CD14-positive monocyte (primary cell): ENCODE results near the gene HSBP1L1. TPM values are rescaled to one million over a fixed set of nuclear protein-coding genes. Genes with fewer than 3 reads are reported as not detected.

Source experiments
- DNase-seq, 3 donors: peaks; one replicate each; pipeline ENCODE4 v3.0.0-alpha.2; 2011 to 2022
- H2AFZ ChIP-seq: 2 replicates; pipeline ENCODE4 v1.6.0; 2012; ENCODE audit warnings: mild to moderate bottlenecking, low read depth, low read length, inconsistent platforms; ENCODE audit not compliant: insufficient read depth, poor library complexity, severe bottlenecking
- H3K27ac ChIP-seq, 2 donors: 1 replicate in 1 of 2; 2 replicates in 1 of 2; pipeline ENCODE4 v1.5.1; 2012 to 2013; ENCODE audit warnings: low read length in 2 of 2, control low read depth in 1 of 2, inconsistent platforms in 1 of 2, low read depth in 1 of 2, mild to moderate bottlenecking in 1 of 2
- H3K27me3 ChIP-seq, 2 donors: one replicate each; pipeline versions ENCODE4 v1.6.0 to v1.6.1; 2011 to 2013; ENCODE audit warnings: low read length in 2 of 2; ENCODE audit not compliant: control insufficient read depth in 2 of 2, insufficient read depth in 2 of 2
- H3K36me3 ChIP-seq, 2 donors: replicated peaks in 1 of 2; 1 replicate in 1 of 2; 2 replicates in 1 of 2; pipeline versions ENCODE4 v1.5.1 to v1.6.1; 2012 to 2013; ENCODE audit warnings: low read length in 2 of 2, control low read depth in 1 of 2, inconsistent platforms in 1 of 2, mild to moderate bottlenecking in 1 of 2; ENCODE audit not compliant: insufficient read depth in 2 of 2, control insufficient read depth in 1 of 2
- H3K4me1 ChIP-seq, 2 donors: 1 replicate in 1 of 2; 2 replicates in 1 of 2; pipeline versions ENCODE4 v1.5.1 to v1.6.1; 2012 to 2013; ENCODE audit warnings: low read length in 2 of 2, control low read depth in 1 of 2, inconsistent platforms in 1 of 2, mild to moderate bottlenecking in 1 of 2, moderate library complexity in 1 of 2; ENCODE audit not compliant: insufficient read depth in 2 of 2, control insufficient read depth in 1 of 2
- H3K4me2 ChIP-seq: replicated peaks from 2 replicates; pipeline ENCODE3; 2012; ENCODE audit warnings: low read length, moderate library complexity, mild to moderate bottlenecking; ENCODE audit not compliant: poor library complexity, severe bottlenecking; ENCODE audit errors: extremely low read depth
- H3K4me3 ChIP-seq, 3 experiments: fragments of 200-600 bp in 1 of 3; sonication (generic) in 1 of 3; replicated peaks in 1 of 3; 1 replicate in 2 of 3; 2 replicates in 1 of 3; pipeline ENCODE4 v1.5.1; 2011 to 2013; ENCODE audit warnings: low read length in 3 of 3, mild to moderate bottlenecking in 3 of 3, control low read depth in 2 of 3, low read depth in 2 of 3, inconsistent platforms in 1 of 3, moderate library complexity in 1 of 3
- H3K79me2 ChIP-seq: 2 replicates; pipeline ENCODE4 v1.6.0; 2012; ENCODE audit warnings: mild to moderate bottlenecking, control low read depth, inconsistent platforms, low read length, moderate library complexity; ENCODE audit not compliant: insufficient read depth
- H3K9ac ChIP-seq: 2 replicates; pipeline ENCODE4 v1.6.0; 2017; ENCODE audit warnings: low read length, mild to moderate bottlenecking; ENCODE audit not compliant: insufficient read depth, poor library complexity, severe bottlenecking
- H3K9me3 ChIP-seq, 2 donors: replicated peaks in 1 of 2; 1 replicate in 1 of 2; 2 replicates in 1 of 2; pipeline versions ENCODE4 v1.5.1 to v1.6.1; 2012 to 2013; ENCODE audit warnings: low read length in 2 of 2, control low read depth in 1 of 2; ENCODE audit not compliant: control insufficient read depth in 1 of 2, insufficient read depth in 1 of 2
- H4K20me1 ChIP-seq: 2 replicates; pipeline ENCODE4 v1.6.0; 2012; ENCODE audit warnings: mild to moderate bottlenecking, low read length, control low read depth, moderate library complexity; ENCODE audit not compliant: insufficient read depth
- H3K27ac Mint-ChIP-seq, 7 donors: one replicate each; pipeline ENCODE4 v1.8.0; 2020; ENCODE audit warnings: mild to moderate bottlenecking in 7 of 7, mixed read lengths in 7 of 7, moderate library complexity in 6 of 7, inconsistent platforms in 2 of 7
- H3K27me3 Mint-ChIP-seq, 3 donors: one replicate each; pipeline ENCODE4 v1.8.0; 2021 to 2022; ENCODE audit warnings: low read depth in 3 of 3, mild to moderate bottlenecking in 3 of 3, mixed read lengths in 3 of 3, moderate library complexity in 3 of 3, inconsistent platforms in 1 of 3
- H3K36me3 Mint-ChIP-seq, 2 donors: one replicate each; pipeline ENCODE4 v1.8.0; 2020; ENCODE audit warnings: mixed read lengths in 2 of 2, inconsistent platforms in 1 of 2, mild to moderate bottlenecking in 1 of 2
- H3K4me1 Mint-ChIP-seq: one replicate; pipeline ENCODE4 v1.8.0; 2020; ENCODE audit warnings: mild to moderate bottlenecking, mixed read lengths
- H3K4me3 Mint-ChIP-seq, 2 donors: one replicate each; pipeline ENCODE4 v1.8.0; 2020; ENCODE audit warnings: mild to moderate bottlenecking in 2 of 2, mixed read lengths in 2 of 2, moderate library complexity in 1 of 2
- H3K9me3 Mint-ChIP-seq, 7 donors: one replicate each; pipeline ENCODE4 v1.8.0; 2020 to 2022; ENCODE audit warnings: mixed read lengths in 7 of 7, mild to moderate bottlenecking in 6 of 7, moderate library complexity in 6 of 7, inconsistent platforms in 2 of 7
- WGBS: methylation state at CpG from one replicate; pipeline ENCODE4 v1.1.5; 2013; ENCODE audit warnings: missing lambda C conversion rate; ENCODE audit not compliant: insufficient coverage; 5-methylcytosine and 5-hydroxymethylcytosine counted together
- intact Hi-C, 2 donors: fragments of 100-400 bp; cut with micrococcal nuclease; formaldehyde crosslinking; loops; one replicate each; pipeline versions ENCODE4 v1.15.0 to v1.15.1; 2023
- polyA plus RNA-seq, 3 donors: library from polyadenylated mRNA; depleted of rRNA in 1 of 3; unstranded in 2 of 3; stranded (reverse) in 1 of 3; fragments of 300-500 nt in 2 of 3; fragments of >200 nt in 1 of 3; fragmentation: Illumina TruSeq in 2 of 3; gene quantifications; 1 replicate in 2 of 3; 2 replicates in 1 of 3; pipeline ENCODE4 v1.2.3, GENCODE V29; 2012 to 2021
- TF ChIP-seq, protein P1 (sequence below): fragments of 200-600 bp; IDR thresholded peaks from one replicate; pipeline ENCODE4 v1.8.0; 2022; ENCODE audit warnings: antibody characterized with exemption, mild to moderate bottlenecking

The HSBP1L1 gene
- polyA plus RNA-seq, 3 donors = 2.5 to 13.2 (median 10.8) TPM

DNA sequence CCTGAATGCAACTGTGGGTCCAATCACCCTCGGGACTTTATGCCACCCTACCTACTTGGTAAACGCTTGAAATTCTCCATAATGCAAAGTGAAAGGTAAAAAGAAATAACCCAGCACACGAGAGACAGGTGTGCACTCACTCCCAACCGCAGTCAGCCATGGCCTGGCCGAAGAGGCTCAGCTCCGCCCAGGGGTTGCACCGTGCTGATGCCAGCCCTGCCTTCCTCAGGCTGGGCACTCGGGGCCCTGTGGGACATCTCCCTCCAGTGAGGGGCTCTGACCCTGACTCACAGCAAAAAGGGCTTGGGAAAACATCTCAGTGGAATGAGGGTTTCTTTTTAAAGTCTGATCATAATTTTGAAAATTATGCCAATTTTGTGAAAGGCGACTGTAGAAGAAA lies 26.2 kb upstream of the HSBP1L1 start:
- H3K79me2 ChIP-seq = peaks cover 96% of the 10 kb centered on the region
- H3K9ac ChIP-seq = no peak overlapping the region
- no peaks in the 10 kb centered on the region for H3K4me1 ChIP-seq
- no peak for DNase-seq
- intact Hi-C loops = no loop called here
- H2AFZ ChIP-seq = no peak overlapping the region
- peaks cover 99% of the 10 kb centered on the region for H4K20me1 ChIP-seq
- peaks cover 50 to 52% of the 10 kb centered on the region in 2 donors for H3K9me3 ChIP-seq
- H3K27me3 ChIP-seq = no peaks in the 10 kb centered on the region
- no peak overlapping the region for H3K4me3 ChIP-seq
- no peak overlapping the region for H3K4me2 ChIP-seq
- Mint-ChIP-seq H3K4me3 (no peak overlapping the region), H3K4me1 (peaks cover 6% of the 10 kb centered on the region), H3K36me3 (peaks cover 97 to 100% of the 10 kb centered on the region in 2 donors), H3K27me3 (peaks cover 0 to under 1% (median 0%) of the 10 kb centered on the region in 3 donors), H3K27ac (no peak overlapping the region), H3K9me3 (peaks cover 36 to 63% (median 50%) of the 10 kb centered on the region in 7 donors)
- no peak overlapping the region for H3K27ac ChIP-seq
- TF ChIP-seq, protein P1, sequence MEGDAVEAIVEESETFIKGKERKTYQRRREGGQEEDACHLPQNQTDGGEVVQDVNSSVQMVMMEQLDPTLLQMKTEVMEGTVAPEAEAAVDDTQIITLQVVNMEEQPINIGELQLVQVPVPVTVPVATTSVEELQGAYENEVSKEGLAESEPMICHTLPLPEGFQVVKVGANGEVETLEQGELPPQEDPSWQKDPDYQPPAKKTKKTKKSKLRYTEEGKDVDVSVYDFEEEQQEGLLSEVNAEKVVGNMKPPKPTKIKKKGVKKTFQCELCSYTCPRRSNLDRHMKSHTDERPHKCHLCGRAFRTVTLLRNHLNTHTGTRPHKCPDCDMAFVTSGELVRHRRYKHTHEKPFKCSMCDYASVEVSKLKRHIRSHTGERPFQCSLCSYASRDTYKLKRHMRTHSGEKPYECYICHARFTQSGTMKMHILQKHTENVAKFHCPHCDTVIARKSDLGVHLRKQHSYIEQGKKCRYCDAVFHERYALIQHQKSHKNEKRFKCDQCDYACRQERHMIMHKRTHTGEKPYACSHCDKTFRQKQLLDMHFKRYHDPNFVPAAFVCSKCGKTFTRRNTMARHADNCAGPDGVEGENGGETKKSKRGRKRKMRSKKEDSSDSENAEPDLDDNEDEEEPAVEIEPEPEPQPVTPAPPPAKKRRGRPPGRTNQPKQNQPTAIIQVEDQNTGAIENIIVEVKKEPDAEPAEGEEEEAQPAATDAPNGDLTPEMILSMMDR = no peak
- H3K36me3 ChIP-seq = peaks cover 80 to 100% of the 10 kb centered on the region in 2 donors
- 96% methylated on average over 4 of the region's 9 CpGs for WGBS

DNA sequence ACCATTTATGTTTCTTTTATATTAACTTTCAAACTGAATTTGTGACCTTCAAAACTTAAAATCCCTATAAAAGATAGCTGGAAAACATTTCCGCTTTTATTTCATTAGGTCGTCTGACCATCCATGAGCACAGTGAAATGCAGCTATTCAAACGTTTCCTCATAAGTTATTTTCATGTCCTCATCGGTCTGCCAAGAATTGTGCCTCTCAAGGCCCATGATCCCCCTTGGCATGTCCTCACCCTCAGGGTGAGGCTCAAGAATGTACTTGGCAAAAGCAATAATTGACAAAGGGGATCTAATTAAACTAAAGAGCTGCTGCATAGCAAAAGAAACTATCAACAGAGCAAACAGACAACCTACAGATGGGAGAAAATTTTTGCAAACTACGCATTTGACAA lies 25.3 kb upstream of the HSBP1L1 start:
- intact Hi-C loops = no loop called here
- peaks cover 96% of the 10 kb centered on the region for H3K79me2 ChIP-seq
- no peak overlapping the region for H3K27ac Mint-ChIP-seq

More for the DNA sequence above, 25.3 kb upstream of the HSBP1L1 start:
- H3K36me3 Mint-ChIP-seq = peaks cover 90 to 97% of the 10 kb centered on the region in 2 donors
- H3K4me1 Mint-ChIP-seq = peaks cover 6% of the 10 kb centered on the region
- H3K36me3 ChIP-seq = peaks cover 84 to 100% of the 10 kb centered on the region in 2 donors
- no peak for DNase-seq
- H3K4me2 ChIP-seq = no peak overlapping the region
- H3K9ac ChIP-seq = no peak overlapping the region
- H3K9me3 ChIP-seq = peaks cover 42 to 45% of the 10 kb centered on the region in 2 donors
- H3K4me3 Mint-ChIP-seq = no peak overlapping the region
- peaks cover 99% of the 10 kb centered on the region for H4K20me1 ChIP-seq
- no peak overlapping the region for H2AFZ ChIP-seq
- no peaks in the 10 kb centered on the region for H3K4me1 ChIP-seq
- no peaks in the 10 kb centered on the region for H3K27me3 ChIP-seq
- H3K27ac ChIP-seq = no peak overlapping the region
- no peak overlapping the region for H3K4me3 ChIP-seq
- H3K9me3 Mint-ChIP-seq = peaks cover 28 to 54% (median 45%) of the 10 kb centered on the region in 7 donors
- H3K27me3 Mint-ChIP-seq = peaks cover 0 to 2% (median 0%) of the 10 kb centered on the region in 3 donors
- TF ChIP-seq, protein P1 = no peak
- 96% methylated on average over 4 of the region's 5 CpGs for WGBS
